Stimulated activated CD8-positive, alpha-beta memory T cell treated with anti-CD3 and anti-CD28 coated beads, Interleukin-15, amount 100 ng/mL, for 24 hours (primary cell): Measurements from ENCODE around the gene DOCK7.

Experiments used
- DNase-seq: peaks from one replicate; pipeline ENCODE4 v3.0.0-alpha.2; 2020; ENCODE audit warnings: low read depth

Gene DOCK7

DNA sequence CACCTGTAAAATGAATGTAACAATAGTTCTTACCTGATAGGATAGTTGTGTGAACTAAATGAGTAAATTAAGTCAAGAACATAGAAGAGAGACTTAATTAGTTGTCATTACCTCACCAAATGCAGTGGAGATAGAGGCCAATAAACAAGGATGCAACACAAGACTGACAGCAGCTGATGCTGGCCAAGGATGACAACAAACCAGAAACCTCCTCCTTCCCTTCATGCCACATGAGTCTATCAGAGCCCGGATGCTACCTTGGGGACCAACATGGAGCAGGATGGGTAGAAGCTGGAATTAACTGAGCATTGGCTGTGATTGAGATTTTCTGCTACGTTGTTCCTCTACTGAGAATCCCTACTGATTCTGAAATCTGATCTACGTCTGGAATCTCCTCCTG, 281.6 kb downstream of the DOCK7 start:
- DNase-seq = no peak

DNA sequence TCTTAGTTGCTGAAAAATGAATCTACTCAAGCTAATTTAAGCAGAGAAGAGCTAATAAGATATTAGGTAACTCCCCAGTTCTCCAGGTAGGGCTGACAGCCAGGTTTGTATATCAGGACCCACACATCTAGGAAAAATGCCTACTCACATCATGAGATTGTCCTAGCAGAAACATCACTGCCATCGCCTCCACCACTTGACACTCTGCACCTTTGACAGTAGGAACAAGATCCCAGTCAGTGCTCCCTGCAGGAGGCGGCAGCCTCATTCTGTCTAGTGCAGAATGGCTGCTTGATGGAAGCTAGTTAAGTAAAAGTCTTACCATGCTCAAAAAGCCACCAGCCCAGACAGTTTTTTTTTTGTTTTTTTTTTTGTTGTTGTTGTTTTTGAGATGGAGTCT, 282.9 kb downstream of the DOCK7 start:
- DNase-seq = no peak
